GM12875 (cell line): ENCODE results near the gene ADGRG6.

Experiments
- H3K4me3 ChIP-seq: one replicate; pipeline ENCODE4 v1.5.1; 2011; ENCODE audit warnings: low read depth, low read length, control low read depth
- TF ChIP-seq, protein P1 (sequence below): IDR thresholded peaks from 2 replicates; pipeline ENCODE4 v1.5.1; 2011; ENCODE audit warnings: low read depth, mild to moderate bottlenecking, control low read depth, inconsistent platforms, low read length, moderate library complexity, borderline replicate concordance; ENCODE audit not compliant: insufficient read depth

The ADGRG6 gene

DNA sequence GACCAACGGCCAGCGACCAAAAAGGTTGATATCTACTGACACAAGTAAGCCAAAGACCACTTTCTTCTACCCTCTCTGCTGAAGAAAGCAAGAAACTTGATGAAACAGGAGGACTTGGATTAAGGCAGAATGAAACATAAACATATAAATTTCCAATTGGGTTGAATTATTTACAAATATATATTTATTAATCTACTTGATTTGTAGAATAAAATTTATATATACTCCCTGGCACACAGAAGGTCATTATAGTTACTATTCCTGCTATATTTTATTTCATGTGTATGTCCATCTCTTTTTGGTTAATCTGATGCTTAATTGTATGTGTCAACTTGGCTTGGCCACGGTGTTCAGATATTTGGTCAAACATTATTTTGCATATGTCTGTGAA lies 4.2 kb upstream of the ADGRG6 start:
- TF ChIP-seq, protein P1, sequence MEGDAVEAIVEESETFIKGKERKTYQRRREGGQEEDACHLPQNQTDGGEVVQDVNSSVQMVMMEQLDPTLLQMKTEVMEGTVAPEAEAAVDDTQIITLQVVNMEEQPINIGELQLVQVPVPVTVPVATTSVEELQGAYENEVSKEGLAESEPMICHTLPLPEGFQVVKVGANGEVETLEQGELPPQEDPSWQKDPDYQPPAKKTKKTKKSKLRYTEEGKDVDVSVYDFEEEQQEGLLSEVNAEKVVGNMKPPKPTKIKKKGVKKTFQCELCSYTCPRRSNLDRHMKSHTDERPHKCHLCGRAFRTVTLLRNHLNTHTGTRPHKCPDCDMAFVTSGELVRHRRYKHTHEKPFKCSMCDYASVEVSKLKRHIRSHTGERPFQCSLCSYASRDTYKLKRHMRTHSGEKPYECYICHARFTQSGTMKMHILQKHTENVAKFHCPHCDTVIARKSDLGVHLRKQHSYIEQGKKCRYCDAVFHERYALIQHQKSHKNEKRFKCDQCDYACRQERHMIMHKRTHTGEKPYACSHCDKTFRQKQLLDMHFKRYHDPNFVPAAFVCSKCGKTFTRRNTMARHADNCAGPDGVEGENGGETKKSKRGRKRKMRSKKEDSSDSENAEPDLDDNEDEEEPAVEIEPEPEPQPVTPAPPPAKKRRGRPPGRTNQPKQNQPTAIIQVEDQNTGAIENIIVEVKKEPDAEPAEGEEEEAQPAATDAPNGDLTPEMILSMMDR: no peak
- H3K4me3 ChIP-seq: no peak overlapping the region

DNA sequence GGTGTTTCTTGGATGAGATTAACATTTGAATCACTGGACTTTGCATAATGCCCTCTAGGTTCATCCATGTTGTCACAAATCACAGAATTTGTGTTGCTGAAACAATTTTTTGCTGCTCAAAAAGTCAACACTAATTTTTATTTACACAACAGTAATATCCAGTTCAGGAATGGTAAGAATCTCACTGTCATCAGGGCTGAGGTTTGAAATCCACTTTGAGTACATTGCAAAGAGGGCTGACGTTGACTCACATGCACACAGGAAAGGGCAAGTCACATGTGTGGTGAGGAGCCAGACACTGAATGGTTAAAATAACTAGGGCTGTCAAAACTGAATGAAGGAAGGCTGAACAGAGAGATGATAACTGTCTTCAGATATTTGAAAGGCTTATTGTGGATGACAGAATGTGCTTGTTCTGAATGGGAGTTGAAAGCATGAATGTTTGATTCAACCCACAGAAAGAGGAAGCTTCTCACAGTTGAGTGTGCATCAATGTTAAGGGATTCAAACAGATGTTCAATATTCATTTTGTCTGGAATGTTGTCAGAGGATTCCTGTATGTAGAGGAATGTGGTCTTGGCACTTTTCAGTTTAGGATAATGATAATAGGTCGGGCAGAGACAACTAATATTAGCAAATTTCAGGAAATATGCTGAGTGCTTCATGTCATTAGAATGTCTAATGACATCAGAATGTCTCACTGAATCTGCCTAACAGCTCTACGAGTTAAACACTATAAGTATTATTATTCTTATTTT lies 3.6 kb upstream of the ADGRG6 start:
- TF ChIP-seq, protein P1: no peak
- H3K4me3 ChIP-seq: no peak overlapping the region

DNA sequence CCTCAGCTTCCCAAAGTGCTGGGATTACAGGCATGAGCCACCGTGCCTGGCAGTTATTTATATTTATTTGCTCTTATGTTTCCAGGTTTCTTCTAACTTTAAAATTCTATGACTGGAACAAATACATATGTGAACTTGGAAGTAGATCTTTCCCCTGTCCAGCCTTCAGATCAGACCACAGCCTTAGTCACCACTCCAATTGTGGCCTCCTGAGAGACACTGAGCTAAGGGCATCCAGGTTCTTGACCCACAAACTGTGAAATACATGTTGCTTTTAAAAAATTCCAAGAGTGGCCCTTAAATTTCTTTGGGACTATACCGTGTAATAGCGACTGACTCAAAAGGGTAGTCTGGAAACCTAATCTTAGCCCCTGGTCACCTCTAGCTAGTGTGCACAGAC lies 1.5 kb upstream of the ADGRG6 start:
- H3K4me3 ChIP-seq: no peak overlapping the region

DNA sequence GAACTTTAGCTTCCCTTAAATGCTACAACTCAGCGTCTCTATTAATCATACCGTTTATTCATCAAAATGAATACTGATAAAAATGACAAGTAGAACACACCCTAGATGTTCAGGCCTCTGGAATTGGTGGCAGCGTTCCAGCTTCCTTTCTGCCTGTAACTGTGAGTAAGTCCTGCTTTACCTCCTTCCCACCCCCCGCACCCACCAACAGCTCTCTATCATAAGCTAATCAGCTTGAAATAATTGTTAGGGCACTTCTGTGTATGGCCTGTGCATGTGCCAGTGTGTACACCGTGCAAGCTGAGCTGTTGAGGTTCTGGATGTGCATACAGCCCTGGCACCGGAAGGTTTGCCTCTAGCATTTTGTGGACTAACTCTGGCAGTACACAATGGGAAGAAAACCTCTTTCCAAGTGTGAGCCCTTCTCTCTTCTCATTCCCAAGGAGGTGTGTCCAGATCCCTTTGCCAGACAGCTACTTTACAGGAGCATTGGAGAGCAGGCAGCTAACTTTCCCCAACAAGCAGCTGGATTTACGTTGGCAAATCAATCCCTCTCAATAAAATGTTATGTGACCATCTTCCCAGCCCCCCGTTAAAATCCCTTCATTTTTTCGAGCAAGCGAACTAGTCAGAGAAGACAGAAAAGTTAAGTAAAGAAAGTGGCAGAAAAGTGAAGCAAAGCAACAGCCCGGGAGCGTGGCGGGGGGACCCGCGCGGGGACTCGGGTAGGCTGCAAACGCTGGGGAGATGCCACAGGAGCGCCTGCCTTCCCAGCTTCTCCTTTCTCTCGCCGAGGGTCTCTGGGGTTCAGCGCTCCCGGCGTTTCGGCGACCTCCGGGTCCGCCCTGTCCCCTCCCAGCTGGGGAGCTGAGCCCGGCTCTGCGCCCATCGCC lies 803 bp upstream of the ADGRG6 start:
- TF ChIP-seq, protein P1: no peak
- H3K4me3 ChIP-seq: no peak overlapping the region

More for the DNA sequence above, 1.5 kb upstream of the ADGRG6 start:
- TF ChIP-seq, protein P1: no peak

DNA sequence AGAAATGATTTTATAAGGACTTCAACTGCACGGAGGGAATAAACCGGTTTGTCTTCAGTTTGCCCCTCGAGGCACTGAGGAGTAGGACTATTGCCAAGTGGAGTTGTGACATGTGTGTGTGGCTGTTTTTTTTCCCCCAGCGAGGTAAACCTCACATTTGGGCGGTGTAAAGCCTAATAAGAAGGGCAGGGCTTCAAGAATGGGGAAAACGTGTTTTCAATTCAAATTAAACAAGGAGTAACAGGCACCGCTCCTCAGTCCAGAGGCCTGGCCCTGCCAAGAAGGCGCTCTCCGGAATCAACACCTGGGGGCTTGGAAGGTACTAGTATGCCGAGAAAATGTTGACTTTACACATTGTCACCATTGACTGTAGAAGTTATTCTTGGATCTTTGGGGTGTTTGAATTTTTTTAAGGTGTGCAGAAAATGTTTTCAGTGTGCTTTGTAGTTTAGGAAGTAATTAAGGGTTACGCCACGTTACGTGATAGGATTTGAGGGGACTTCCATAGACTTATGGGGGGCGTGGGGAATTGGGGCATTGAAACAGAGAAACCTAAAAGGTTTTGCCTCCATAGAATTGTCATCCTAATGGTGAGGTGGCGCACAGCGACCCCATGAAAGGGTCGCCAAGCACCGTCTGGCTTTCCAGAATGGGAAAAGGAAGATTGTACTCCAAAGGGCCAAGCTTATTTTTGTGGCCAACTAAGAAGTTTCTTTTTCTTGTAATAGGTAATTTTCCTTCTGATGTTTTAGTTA lies 791 bp downstream of the ADGRG6 start:
- H3K4me3 ChIP-seq: no peak overlapping the region
- TF ChIP-seq, protein P1: no peak

DNA sequence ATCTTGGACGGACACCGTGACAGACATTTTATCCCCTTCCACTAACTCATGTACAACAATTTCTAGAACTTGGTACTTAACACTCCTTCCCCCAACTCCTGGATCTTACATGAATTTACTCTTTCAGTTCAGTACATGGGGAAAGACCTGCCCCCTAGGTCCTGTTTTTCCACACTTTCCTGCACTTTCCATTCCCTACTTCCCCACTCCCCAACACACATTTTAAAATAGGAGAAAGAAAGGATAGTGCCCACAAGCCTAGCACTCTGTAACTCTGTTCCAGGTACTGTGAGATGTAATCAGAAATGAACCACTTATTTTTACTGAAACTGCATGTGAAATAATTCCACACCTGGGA lies 1.3 kb downstream of the ADGRG6 start:
- TF ChIP-seq, protein P1: no peak
- H3K4me3 ChIP-seq: no peak overlapping the region

DNA sequence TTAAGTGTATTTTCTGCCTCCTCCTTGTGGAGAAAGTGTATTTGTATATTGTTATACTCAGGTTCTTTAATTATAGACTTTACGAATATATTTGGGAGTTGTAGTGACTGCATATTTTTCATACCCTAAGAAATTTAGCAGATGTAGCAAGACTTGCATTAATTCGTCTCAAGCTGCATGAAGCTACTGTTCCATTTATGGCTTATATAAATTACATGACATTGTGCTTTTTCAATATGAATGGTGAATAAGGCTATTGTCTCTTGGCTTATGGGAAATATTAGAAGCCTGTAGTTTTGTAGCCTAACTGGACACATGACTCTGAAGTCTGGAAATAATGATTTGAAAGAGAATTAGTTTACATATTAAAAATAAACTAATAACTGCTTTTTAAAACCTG lies 2.4 kb downstream of the ADGRG6 start:
- H3K4me3 ChIP-seq: no peak overlapping the region
- TF ChIP-seq, protein P1: no peak
